Dermis blood vessel endothelial cell (primary cell): ENCODE data around the gene OR2D2. TPM values are rescaled to one million over a fixed set of nuclear protein-coding genes. Genes with fewer than 3 reads are reported as not detected.
"Not testable (repeated sequence)": the region's sequence is repeated elsewhere in the genome, so short reads cannot be mapped to it uniquely, and the experiment has no call there.

Experiments used
- DNase-seq: peaks from one replicate; pipeline ENCODE4 v3.0.0; 2010
- total RNA-seq: library from RNA; depleted of rRNA; stranded (reverse); fragments of >200 nt; gene quantifications from 2 replicates; pipeline ENCODE4 v1.2.3, GENCODE V29; 2014

Gene OR2D2
- 0.17 TPM in 1 of 2 replicates, not detected in the other for total RNA-seq

DNA sequence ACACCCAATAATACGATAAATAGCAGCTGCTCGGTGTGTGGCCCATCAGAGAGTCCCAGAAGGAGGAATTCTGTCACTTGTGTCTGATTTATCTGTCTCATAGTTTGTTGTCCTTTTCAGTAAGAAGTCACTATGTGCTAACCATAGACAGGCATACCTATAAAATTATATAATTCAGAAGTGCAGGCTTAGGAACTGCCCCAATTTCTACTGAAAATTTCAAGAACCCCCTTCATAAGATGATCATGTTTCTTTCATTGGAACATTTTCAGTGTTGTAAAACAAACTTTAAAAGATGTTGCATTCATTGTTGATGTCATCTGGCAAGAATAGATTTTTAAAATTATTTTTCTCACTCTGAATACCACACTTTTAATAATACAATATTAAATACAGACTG lies at the start of gene OR2D2:
Gene OR2D2, minus strand, starts transcription at position 101 of the 400 bp plus-strand sequence. Its CDS starts 0 bp downstream, at position 101.
- no peak for DNase-seq

DNA sequence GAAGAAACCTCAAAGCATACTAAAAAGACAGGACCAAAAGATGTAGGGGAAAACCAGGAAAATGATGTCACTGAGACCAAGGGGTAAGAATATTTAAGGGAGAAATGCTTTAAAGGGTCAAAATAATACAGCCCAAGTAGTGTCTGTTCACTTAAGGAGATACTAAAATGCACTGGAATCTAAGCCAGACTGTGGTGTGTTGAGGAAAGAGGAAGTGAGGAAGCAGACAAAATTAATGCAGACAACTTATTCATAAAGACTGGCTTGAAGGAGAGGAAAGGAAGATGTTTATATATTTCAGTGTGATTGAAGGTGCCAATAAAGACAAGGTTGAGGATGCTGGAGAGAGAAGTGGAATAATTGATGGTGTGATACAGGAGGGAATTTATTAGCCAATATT lies 49.7 kb upstream of the OR2D2 start:
- no peak for DNase-seq

- DNase-seq: no peak
Observed at GRCh38 chr11:6932145-6932544, 39.8 kb upstream of the OR2D2 start.

GRCh38 chr11:6931146-6931713 lies 38.9 kb upstream of the OR2D2 start:
- DNase-seq: no peak

GRCh38 chr11:6928916-6929315 lies 36.6 kb upstream of the OR2D2 start:
- DNase-seq: no peak

- DNase-seq: peak; percentile 2
Observed at GRCh38 chr11:6927030-6927617, 34.8 kb upstream of the OR2D2 start.

DNA sequence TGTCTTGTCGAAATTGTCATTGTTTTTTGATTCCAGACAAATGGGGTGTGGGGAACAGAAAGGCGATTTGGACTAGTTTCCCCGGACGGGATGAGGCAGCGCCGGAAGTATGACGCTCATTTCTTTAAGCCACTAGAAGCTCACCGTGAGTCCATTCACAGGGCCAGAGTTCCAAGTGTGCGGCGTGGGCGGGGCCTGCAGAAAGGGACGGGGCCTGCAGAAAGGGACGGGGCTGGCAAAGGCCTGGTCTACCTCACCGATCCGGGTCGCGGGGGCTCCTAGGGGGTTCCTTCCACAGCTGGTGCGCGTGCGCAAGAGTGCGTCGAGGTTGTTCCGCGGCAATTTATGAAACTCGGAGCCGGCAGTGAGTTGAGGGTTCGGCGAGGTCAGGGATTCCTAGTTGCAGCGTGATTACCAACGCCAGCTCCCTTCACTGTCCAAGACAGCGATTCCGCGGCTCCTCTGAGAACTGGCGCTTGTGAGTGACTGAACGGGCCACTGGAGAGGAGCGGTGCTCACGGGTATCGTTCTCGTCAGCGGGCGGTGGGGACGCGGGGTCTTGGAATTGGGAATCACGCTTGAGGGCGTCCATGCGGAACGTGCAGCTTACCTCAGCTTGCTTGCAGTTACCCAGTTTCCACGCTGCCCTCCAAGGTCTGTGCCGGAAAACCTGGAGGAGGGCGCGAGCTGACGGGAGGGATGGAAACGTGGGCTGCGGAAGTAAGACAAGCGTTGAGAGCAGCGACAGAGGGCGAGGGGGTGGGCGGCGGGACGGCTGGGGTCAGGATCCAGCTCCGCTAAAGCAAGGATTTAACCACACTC lies 34.1 kb upstream of the OR2D2 start, which contains the start of gene ZNF215:
Gene ZNF215, plus strand, starts transcription at position 219 of the 822 bp plus-strand sequence. CDS start 5,847 bp downstream, outside the sequence.
- peak; percentile 78 for DNase-seq

- DNase-seq: peak; percentile 20
Observed at GRCh38 chr11:6925636-6926207, 33.4 kb upstream of the OR2D2 start.

DNA sequence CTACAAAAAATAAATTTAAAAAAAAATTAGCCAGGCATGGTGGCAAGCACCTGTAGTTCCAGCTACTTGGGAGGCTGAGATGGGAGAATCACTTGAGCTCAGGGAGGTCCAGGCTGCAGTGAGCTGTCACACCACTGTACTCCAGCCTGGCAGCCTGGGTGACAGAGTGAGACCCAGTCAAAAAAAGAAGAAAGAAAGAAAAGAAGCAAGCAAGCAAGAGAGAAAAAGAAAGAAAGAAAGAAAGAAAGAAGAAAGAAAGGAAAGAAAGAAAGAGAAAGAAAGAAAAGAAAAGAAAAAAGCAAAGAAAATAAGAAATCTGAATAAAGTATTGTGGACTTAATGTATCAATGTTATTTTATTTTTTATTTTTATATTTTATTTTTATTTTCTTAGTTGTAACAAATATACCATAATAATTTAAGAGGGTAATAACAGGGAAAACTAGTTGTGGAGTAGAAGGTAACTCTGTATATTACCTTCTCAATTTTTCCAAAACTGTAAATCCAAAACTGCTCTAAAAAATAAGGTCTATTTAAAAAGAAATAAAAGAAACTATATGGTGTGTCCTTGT lies 32.8 kb upstream of the OR2D2 start:
- no peak for DNase-seq

DNA sequence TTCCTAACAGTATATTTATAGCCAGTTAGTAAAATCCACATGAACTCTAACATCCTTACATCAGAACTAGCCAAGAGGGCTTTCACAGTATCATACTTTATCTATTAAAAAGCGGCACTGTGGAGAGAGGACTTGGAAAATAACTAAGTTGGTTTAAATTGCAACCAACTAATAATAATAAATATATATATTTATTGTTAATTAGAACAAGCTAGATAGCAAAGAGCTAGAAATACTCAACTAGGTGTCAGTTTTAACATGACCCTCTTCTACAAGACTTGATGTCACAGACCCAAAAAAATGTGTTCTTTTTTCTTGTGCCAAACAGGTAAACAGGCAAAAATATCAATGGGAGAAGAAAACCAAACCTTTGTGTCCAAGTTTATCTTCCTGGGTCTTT lies 28.4 kb upstream of the OR2D2 start, which contains the start of gene OR2D3:
Gene OR2D3, plus strand, starts transcription at position 301 of the 400 bp plus-strand sequence. Its CDS starts 0 bp downstream, at position 301.
- DNase-seq: no peak

- no peak for DNase-seq
Observed at GRCh38 chr11:6919698-6920097, 27.4 kb upstream of the OR2D2 start.

- peak; percentile 50 for DNase-seq
Observed at GRCh38 chr11:6911948-6912347, 19.6 kb upstream of the OR2D2 start.

GRCh38 chr11:6911378-6911777 lies 19.1 kb upstream of the OR2D2 start:
- DNase-seq: no peak

GRCh38 chr11:6904804-6905203 lies 12.5 kb upstream of the OR2D2 start:
- DNase-seq: not testable (repeated sequence)

DNA sequence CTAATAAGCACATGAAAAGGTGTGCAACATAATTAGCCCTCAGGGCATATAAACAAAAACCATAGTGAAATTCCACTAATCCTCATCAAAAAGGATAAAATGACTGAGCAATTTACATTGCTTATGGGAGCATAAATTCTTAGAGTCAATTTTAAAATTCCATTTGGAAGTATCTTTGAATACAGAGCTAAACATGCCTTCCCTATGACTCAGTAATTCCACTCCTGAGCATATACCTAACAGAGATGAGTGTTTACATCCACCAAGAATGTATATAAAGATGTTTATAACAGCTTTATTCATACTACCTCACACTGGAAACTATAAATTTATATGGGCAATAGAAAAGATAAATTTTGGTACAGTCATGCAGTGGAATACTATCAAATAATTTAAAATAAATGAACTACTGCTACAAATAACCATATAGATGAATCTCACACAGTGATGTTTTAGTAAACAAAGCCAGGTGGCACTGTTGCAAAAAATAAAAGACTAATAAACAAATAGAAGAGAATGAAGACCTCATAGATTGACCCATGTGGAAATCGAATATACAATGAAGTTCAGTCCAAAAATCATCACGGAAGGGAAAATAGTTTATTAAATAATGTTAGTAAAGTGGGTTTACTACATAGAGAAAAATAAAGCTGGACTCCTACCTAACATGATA lies 8.2 kb upstream of the OR2D2 start:
- DNase-seq: no peak

DNA sequence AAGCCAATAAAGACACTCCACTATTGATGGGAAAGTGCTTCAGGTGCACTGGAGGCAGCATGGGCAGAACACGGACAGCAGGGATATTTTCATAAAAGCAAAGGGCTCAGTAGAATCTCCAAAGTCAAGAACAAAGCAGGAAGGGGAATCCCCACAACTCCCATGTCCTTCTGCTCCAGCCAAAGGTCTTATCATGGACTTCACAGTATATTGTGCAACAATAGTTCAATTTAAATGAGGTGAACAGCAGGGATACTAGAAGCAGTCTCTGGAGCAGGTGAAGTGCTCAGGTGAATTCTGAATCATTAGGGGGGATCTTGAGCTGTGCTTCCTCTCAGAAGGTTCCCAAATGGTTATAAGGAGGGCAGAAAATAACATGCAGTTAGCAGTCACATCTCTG lies 6.6 kb upstream of the OR2D2 start:
- no peak for DNase-seq

DNA sequence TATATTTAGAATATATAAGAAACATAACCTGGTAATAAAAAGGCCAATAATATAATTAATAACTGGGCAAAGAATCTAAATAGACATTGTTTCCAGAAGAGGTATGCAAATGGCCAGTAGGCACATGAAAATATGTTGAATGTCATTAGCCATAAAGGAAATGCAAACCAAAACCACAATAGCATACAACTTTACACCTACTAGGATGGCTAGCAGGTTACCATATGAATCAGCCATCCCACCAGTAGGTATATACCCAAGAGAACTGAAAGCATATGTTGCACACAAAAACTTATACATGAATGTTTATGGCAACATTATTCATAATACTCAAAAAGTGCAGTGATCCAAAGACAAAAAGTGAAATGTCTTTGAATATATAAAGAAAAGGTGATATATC lies 2.7 kb upstream of the OR2D2 start:
- DNase-seq: no peak

- no peak for DNase-seq
Observed at GRCh38 chr11:6894097-6894496, 1.8 kb upstream of the OR2D2 start.

- no peak for DNase-seq
Observed at GRCh38 chr11:6889835-6890234, 2.5 kb downstream of the OR2D2 start.

- DNase-seq: no peak
Observed at GRCh38 chr11:6888830-6889229, 3.5 kb downstream of the OR2D2 start.

- DNase-seq: not testable (repeated sequence)
Observed at GRCh38 chr11:6887711-6888110, 4.6 kb downstream of the OR2D2 start.

DNA sequence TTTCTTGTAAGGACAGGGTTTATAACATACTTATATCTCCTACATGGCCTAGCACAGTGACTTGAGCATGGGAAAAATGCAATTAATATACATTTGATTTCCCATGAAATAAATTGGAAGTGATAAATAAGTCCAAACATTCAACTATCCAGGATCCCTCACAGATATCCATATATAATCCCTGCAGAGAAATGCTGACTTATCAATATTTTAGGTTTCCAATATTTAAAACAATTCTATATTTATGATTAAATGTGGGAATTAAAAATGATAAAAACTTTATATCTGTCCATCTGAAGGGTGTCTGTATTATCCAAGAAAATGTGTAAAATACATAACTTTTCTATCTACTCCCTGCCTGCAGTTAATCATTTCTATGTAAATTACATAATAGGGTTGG lies 9.5 kb downstream of the OR2D2 start:
- no peak for DNase-seq
